Gastroesophageal sphincter (tissue), 4 donors: ENCODE results near the gene MUC5B. TPM values are rescaled to one million over a fixed set of nuclear protein-coding genes. Genes with fewer than 3 reads are reported as not detected.

ENCODE experiments used
- ATAC-seq: fragments of 150-250 bp; one replicate; pipeline ENCODE4 v1.9.1; 2016; ENCODE audit warnings: mild to moderate bottlenecking, moderate library complexity
- H3K27ac ChIP-seq, 4 donors: fragments of 200-600 bp; sonication (generic) in 3 of 4; 1 replicate in 3 of 4; 2 replicates in 1 of 4; pipeline ENCODE4 v1.5.1; 2016 to 2019
- H3K27me3 ChIP-seq: fragments of 200-600 bp; sonication (generic); one replicate; pipeline ENCODE4 v1.5.1; 2019
- H3K36me3 ChIP-seq, 2 donors: fragments of 200-600 bp; sonication (generic); one replicate each; pipeline ENCODE4 v1.5.1; 2019; ENCODE audit warnings: control low read depth in 1 of 2
- H3K4me1 ChIP-seq, 3 donors: fragments of 200-600 bp; sonication (generic); 1 replicate in 2 of 3; 2 replicates in 1 of 3; pipeline ENCODE4 v1.5.1; 2016 to 2019; ENCODE audit warnings: control low read depth in 2 of 3
- H3K4me3 ChIP-seq, 2 donors: fragments of 200-600 bp; sonication (generic); one replicate each; pipeline ENCODE4 v1.5.1; 2019; ENCODE audit warnings: mild to moderate bottlenecking in 1 of 2, moderate library complexity in 1 of 2
- H3K9me3 ChIP-seq, 3 donors: fragments of 200-600 bp; sonication (generic); one replicate each; pipeline ENCODE4 v1.5.1; 2017 to 2019; ENCODE audit warnings: control low read depth in 2 of 3
- EP300 ChIP-seq: sonication (generic); formaldehyde crosslinking; IDR thresholded peaks from one replicate; pipeline ENCODE4 v1.6.1; 2017; ENCODE audit warnings: antibody characterized with exemption, mild to moderate bottlenecking
- POLR2A ChIP-seq, 2 donors: fragments of 450-650 bp; IDR thresholded peaks; one replicate each; pipeline ENCODE4 v1.6.1; 2017; ENCODE audit warnings: antibody characterized with exemption in 2 of 2, mild to moderate bottlenecking in 2 of 2, moderate library complexity in 1 of 2
- POLR2AphosphoS5 ChIP-seq: sonication (generic); formaldehyde crosslinking; IDR thresholded peaks from one replicate; pipeline ENCODE4 v1.6.1; 2017; ENCODE audit warnings: antibody characterized with exemption
- WGBS, 2 donors: methylation state at CpG; one replicate each; pipeline ENCODE4 v1.1.5; 2018; ENCODE audit warnings: low coverage in 1 of 2; 5-methylcytosine and 5-hydroxymethylcytosine counted together
- total RNA-seq, 4 donors: library from RNA; depleted of rRNA; stranded (reverse); fragments of >200 nt; gene quantifications; one replicate each; pipeline ENCODE4 v1.1.0, GENCODE V29; 2016
- TF ChIP-seq, protein P1 (sequence below), 4 experiments: fragments of 200-600 bp in 2 of 4; fragments of 450-650 bp in 2 of 4; sonication (generic) in 1 of 4; IDR thresholded peaks; one replicate each; pipeline ENCODE4 v1.5.1; 2017 to 2019; ENCODE audit warnings: antibody characterized with exemption in 4 of 4, mild to moderate bottlenecking in 2 of 4, moderate library complexity in 2 of 4

MUC5B gene
- total RNA-seq, 4 donors from 2014 or later: 0.13 to 199 (median 0.60) TPM

DNA sequence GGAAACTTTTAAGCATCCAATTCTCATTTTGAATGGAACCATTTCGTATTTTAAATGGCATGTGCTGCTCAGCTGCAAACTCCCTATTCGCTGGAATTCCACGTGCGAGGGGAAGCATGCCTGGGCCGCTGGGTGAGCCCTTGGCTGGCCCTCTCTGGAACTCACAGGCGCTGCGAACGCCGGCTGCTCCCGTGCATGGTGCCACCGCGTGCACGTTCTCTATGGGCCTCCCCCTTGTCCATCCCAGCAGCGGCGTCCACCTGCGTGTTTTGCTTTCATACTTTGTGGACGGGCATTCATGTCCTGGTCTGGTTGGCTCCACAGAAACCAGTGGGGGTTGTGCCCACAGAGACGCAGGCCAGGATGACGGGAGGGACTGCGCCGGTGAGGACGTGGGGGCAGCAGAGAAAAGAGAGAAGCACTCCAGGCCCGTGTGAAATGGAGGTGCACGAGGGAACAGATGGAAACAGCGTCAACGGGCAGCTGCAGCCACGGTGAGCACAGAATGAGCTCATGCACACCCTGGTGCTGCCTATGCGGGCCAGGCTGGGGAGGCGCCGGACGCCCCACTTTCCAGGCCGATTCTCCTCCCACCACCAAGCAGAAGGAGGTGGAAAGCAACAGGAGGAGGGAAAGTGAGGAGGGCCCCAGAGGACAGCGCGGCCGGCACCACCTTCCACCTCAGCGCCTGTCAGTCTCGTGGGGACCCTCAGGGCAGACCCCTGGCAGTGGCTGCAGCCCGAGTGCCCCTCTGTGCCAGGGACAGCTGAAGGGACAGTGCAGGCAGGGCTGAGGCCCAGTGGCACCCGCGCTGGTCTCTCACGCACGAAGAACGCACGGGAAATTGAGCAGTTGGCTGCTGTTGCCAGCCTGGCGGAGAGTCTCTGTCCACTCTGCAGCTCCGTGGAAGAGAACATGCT, 57.5 kb downstream of the MUC5B start:
- H3K36me3 ChIP-seq: peaks cover 0 to 99% of the 10 kb centered on the region in 2 donors
- H3K9me3 ChIP-seq: no peaks in the 10 kb centered on the region
- H3K4me3 ChIP-seq: no peak overlapping the region
- H3K27me3 ChIP-seq: no peaks in the 10 kb centered on the region
- no peak for TF ChIP-seq POLR2A (IDR thresholded peaks at IDR 0.05)
- TF ChIP-seq EP300: no peak
- TF ChIP-seq, protein P1, sequence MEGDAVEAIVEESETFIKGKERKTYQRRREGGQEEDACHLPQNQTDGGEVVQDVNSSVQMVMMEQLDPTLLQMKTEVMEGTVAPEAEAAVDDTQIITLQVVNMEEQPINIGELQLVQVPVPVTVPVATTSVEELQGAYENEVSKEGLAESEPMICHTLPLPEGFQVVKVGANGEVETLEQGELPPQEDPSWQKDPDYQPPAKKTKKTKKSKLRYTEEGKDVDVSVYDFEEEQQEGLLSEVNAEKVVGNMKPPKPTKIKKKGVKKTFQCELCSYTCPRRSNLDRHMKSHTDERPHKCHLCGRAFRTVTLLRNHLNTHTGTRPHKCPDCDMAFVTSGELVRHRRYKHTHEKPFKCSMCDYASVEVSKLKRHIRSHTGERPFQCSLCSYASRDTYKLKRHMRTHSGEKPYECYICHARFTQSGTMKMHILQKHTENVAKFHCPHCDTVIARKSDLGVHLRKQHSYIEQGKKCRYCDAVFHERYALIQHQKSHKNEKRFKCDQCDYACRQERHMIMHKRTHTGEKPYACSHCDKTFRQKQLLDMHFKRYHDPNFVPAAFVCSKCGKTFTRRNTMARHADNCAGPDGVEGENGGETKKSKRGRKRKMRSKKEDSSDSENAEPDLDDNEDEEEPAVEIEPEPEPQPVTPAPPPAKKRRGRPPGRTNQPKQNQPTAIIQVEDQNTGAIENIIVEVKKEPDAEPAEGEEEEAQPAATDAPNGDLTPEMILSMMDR (IDR thresholded peaks at IDR 0.05): no peak
- TF ChIP-seq POLR2AphosphoS5: no peak
- 93 to 96% methylated on average over 13 to 16 of the region's 46 CpGs for WGBS, 2 donors
- H3K27ac ChIP-seq: no peak overlapping the region
- peaks cover 0 to 26% (median 0%) of the 10 kb centered on the region in 3 donors for H3K4me1 ChIP-seq
- ATAC-seq: no peak

DNA sequence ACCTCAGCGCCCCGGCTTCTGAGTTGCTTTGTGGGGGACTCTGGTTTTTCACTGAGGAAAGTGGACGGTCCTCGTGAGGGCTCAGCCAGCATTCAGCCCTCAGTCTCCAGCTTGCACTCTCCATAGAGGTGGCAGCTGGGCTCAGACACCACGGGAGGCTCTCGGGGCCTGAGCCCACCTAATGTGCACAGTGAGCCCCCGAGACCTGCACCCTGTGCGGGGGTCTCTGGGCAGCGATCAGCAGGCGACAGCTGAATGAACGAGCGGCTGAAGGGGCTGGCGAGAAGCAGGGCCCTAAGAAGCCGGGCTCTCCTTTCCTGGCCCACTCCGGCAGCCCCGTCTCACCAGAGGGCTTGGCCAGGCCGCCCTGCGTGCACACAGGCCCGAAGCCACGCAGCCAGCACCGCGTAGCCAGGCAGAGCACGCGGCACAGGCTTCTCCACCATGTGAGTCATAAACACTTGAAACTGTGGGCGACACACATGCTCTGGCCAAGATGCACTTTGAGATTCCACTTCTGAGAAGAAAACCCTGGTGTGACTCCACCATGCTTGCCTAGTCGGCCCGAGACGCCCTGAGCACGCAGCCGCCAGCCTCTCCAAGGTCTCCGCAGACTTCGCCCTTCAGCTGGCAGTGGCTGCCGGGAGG, 58.6 kb downstream of the MUC5B start:
- peak overlapping the region in 2 of 4 donors; percentile 34 to 45 for H3K27ac ChIP-seq
- peaks cover 0 to 99% of the 10 kb centered on the region in 2 donors for H3K36me3 ChIP-seq
- no peak for TF ChIP-seq POLR2A (IDR thresholded peaks at IDR 0.05)
- TF ChIP-seq, protein P1 (IDR thresholded peaks at IDR 0.05): no peak
- no peak for TF ChIP-seq EP300
- no peak for TF ChIP-seq POLR2AphosphoS5
- H3K9me3 ChIP-seq: no peaks in the 10 kb centered on the region
- no peak overlapping the region for H3K4me3 ChIP-seq
- peaks cover 0 to 15% (median 0%) of the 10 kb centered on the region in 3 donors for H3K4me1 ChIP-seq
- no peak for ATAC-seq
- no peaks in the 10 kb centered on the region for H3K27me3 ChIP-seq
- 78% methylated on average over 17 of the region's 33 CpGs; no CpG with 5 or more reads in 1 of the 2 donors for WGBS, 2 donors

DNA sequence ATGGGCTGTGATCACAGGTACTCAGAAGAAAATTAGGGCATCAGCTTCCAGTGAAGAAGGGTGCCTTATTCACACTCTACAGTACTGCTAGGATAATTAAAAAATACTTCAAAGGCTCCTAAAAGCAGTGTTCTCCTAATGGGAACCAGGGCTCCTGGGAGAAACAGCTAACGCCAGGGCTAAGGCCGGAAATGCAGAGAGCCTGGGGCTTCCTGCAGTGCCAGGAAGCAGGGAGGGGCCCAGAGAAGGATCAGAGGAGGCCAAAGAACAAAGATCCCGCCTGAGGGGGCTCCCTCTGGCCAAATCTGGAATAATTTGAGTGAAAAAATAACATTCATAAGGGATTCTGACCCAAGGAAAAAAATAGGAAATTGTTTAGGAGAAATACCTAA, 59.1 kb downstream of the MUC5B start:
- H3K9me3 ChIP-seq: no peaks in the 10 kb centered on the region
- peaks cover 0 to 99% of the 10 kb centered on the region in 2 donors for H3K36me3 ChIP-seq
- peak overlapping the region in 2 of 4 donors; percentile 34 to 45 for H3K27ac ChIP-seq
- peaks cover 0 to 10% (median 0%) of the 10 kb centered on the region in 3 donors for H3K4me1 ChIP-seq
- TF ChIP-seq EP300: no peak
- TF ChIP-seq, protein P1 (IDR thresholded peaks at IDR 0.05): no peak
- no peak for TF ChIP-seq POLR2A (IDR thresholded peaks at IDR 0.05)
- TF ChIP-seq POLR2AphosphoS5: no peak
- no peak for ATAC-seq
- H3K27me3 ChIP-seq: no peaks in the 10 kb centered on the region
- H3K4me3 ChIP-seq: no peak overlapping the region
- 31% methylated on average over 3 of the region's 3 CpGs for WGBS, 2 donors

DNA sequence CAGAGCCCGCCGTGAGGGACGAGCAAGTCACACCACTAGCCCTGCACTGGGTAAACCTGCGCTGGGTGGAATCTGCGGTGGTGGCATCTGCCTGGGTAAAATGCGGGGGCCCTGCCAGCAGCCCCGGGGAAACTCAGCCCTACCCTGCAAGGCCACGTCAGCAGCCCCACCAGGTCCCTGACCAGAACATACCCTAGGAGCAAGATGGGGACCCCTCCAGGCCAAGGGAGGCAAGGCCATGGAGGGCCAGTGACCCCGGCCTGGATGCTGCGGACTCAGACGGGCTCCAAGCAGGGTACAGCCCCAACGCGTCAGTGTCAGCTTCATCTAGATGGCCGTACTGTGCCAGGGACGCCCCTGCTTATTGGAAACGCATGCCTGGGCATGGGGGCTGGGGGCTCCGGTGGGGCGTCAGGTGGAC, 60.2 kb downstream of the MUC5B start:
- Histone ChIP-seq H3K4me3 (no peak overlapping the region), H3K27me3 (no peaks in the 10 kb centered on the region), H3K27ac (no peak overlapping the region), H3K4me1 (peaks cover 0 to 8% (median 0%) of the 10 kb centered on the region in 3 donors), H3K36me3 (peaks cover 0 to 93% of the 10 kb centered on the region in 2 donors), H3K9me3 (no peaks in the 10 kb centered on the region)
- 93% methylated on average over 6 of the region's 18 CpGs; no CpG with 5 or more reads in 1 of the 2 donors for WGBS, 2 donors
- no peak for ATAC-seq
- TF ChIP-seq POLR2A (IDR thresholded peaks at IDR 0.05) (no peak), EP300 (no peak), POLR2AphosphoS5 (no peak)
- TF ChIP-seq, protein P1 (IDR thresholded peaks at IDR 0.05): no peak
